ENCODE data around the gene IL1A. TPM values are rescaled to one million over a fixed set of nuclear protein-coding genes. Genes with fewer than 3 reads are reported as not detected.

Gene IL1A
- total RNA-seq, 1 donor from 2014 or later: not detected

DNA sequence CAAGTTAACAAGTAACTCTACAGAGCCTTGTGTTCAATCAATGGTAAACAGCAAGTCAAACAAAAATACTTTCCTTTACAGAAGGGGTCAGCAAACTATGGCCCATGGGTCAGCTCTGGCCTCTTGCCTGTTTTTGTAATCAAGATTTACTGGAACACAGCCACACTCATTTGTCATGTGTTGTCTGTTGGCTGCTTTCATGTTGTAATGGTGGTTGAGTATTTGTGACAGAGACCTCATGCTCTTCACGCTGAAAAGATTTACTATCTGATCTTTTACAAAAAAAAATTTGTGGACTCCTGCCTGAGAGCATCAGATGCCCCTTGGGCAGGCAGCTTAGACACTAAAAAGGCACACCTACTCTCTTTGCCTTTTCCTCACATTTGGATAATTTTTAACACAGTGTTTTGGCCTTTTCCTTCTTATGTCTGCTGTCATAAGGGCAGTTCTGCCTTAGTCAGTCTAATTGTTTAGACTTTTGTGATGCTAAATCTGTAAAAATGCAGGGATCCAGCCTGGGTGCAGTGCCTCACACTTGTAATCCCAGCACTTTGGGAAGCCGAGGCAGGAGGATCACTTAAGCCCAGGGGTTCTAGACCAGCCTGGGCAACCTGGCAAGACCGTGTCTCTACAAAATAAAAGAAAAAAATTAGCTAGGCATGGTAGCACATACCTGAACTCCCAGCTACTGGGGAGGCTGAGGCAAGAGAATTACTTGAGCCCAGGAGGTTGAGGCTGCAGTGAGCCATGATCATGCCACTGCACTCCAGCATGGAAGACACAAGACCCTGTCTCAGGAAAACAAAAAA is 34.0 kb upstream of the IL1A start:
- ATAC-seq (peak; percentile 81), DNase-seq (ENCODE audit: low spot score) (peak; percentile 84)

DNA sequence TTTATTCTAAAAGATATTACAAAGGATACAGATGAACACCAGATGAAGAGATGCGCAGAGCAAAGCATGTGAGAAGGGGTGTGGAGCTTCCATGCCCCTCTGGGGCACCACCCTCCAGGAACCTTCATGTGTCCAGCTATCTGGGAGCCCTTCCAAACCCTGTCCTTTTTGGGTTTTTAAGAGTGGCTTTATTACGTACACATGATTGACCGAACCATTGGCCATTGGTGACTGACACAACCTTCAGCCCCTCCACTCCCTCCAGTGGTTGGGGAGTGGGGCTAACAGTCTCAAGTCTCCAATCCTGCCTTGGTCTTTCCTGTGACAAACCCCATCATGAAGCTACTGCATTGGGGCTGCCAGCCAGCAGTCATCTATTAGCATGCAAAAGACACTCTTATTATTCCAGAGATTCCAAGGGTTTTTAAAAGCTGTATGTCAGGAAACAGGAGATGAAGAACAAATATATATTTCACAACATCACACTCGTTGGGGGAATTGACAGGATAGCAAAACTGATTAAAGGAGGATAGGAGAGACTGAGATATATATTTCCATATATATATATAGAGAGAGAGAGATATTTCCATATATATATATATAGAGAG is 32.9 kb upstream of the IL1A start:
- DNase-seq (ENCODE audit: low spot score) (no peak), ATAC-seq (no peak)

GRCh38 chr2:112814278-112814677 is 30.0 kb upstream of the IL1A start:
- ATAC-seq: no peak
- DNase-seq (ENCODE audit: low spot score): no peak

DNA sequence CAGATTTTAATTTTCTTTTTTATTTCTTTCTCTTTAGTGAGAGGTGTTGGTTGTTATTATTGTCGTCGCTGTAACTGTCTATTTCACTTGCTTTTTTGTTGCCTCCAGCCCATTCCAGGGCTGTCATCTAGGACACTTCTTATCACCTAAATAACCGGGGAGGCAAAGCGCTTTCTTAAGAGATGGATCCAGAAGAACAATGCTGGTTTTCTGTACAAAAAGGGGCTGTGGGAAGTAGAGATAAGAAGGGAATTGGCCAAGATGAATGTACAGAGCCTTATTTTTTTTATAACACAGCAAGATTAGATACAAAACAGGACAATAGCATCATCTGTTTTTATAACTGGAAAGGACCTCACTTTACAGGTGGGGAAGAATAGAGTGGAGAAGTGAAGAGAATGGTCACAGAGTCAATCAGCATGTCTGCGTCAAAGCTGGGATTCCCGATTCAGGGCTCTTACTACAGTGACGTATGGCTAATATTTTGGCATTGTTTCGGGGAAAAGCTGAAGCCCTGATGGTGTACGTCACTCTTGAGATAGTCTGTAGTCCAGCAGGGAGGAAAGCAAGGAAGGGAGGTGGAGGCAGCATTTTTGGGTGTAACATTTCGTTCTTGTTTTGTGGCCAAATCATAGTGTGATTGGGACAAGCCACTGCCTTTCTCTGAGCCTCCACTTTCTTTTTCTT is 29.1 kb upstream of the IL1A start:
- DNase-seq (ENCODE audit: low spot score) (no peak), ATAC-seq (no peak)

DNA sequence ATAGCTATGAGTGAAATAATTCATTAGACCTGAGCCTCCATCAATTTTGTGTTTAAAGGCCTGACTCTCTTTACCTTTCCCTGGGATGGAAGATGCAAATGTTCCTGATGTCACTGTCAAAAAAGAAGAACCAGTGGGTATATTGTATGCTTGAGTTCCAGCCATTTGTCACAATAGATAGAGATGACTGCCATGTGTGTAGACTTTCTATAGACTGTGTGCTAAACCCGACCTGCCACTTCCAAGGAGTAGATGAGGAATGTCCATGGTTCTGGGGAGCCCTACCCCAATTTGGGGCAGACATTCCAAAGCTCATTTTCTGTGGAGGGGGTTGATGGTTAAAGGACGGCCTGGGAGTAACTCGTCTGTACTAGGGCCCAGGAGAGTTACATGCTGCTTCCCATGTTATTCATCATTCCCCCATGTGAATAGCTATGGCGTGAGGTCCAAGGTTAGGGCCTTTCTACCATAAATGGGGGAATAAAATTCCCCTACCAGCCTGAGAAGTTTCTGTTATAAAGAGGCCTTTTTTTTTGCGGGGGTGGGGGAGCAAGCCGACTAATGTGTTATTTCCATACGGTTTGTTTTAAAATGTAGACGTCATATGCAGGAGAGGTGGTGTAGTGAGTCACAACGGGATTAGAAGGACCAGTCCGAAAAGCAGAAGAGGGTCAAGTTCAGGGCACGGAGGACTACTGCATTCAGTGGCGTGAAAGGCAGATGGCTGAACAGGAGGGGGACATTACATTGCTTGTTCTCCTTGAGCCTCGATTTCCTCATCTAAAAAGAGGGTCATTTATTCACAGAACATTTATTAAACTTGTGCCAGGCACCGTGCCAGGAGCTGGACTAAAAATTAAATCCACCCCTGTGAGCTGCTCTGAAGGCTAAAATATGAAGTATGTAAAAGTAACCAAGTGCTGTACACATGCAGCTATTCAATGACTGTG is 28.3 kb upstream of the IL1A start:
- DNase-seq (ENCODE audit: low spot score) (no peak), ATAC-seq (no peak)

- ATAC-seq: peak; percentile 69
- no peak for DNase-seq (ENCODE audit: low spot score)
These were observed 27.6 kb upstream of the IL1A start for GRCh38 chr2:112811841-112812306.

DNA sequence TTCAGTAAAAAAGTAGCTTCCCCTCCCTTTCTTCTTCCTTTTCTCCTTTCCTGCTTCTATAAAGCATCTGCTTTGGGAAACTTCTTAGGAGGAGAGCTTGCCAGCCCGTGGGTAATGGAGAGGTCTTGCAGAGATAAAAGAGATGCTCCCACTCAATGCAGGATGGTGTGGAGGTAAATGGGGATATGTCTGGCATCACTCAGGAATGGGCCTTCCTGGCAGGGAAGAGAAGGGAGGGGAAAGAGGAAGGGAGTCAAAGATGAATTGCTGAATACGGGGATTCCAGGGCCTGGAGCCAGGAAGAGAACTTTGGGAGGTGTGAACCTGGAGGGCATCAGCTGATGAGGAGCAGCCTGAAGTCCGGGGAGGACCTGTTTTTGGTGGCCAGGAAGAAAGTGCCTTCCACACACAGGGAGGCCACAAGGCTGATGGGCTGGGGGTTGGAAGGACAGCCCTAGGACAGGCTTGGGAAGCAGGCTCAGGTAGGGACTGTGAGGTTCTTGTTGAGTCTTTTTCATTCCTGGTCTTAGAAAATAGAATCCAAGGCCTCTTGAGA is 27.1 kb upstream of the IL1A start:
- DNase-seq (ENCODE audit: low spot score) (no peak), ATAC-seq (no peak)

GRCh38 chr2:112809112-112809511 is 24.8 kb upstream of the IL1A start:
- peak; percentile 70 for ATAC-seq
- no peak for DNase-seq (ENCODE audit: low spot score)

- DNase-seq (ENCODE audit: low spot score) (no peak), ATAC-seq (no peak)
These were observed 23.0 kb upstream of the IL1A start for GRCh38 chr2:112807233-112807807.

DNA sequence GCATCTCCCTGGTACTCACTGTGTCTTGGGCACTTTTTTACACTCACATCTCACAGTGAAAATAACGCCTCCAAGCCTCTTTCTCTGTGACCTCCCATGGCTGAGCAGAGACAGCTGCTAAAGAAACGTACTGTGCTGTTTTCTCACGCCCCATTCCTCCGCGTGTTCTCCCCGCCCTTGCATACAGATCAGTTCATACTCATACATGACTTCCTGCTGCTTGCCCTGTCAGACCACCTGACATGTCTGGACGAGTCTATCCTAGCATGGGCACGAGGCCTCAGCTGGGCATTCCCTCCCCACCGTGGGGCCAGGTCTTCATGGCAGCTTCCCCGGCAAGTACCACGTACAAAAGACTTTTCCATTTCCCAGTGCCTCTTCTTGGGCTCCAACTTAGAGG is 21.2 kb upstream of the IL1A start:
- ATAC-seq (no peak), DNase-seq (ENCODE audit: low spot score) (no peak)

GRCh38 chr2:112803691-112804521 is 19.6 kb upstream of the IL1A start:
- no peak for ATAC-seq
- no peak for DNase-seq (ENCODE audit: low spot score)

- DNase-seq (ENCODE audit: low spot score) (no peak), ATAC-seq (peak; percentile 92)
These were observed 16.7 kb upstream of the IL1A start for GRCh38 chr2:112800881-112801583.

DNA sequence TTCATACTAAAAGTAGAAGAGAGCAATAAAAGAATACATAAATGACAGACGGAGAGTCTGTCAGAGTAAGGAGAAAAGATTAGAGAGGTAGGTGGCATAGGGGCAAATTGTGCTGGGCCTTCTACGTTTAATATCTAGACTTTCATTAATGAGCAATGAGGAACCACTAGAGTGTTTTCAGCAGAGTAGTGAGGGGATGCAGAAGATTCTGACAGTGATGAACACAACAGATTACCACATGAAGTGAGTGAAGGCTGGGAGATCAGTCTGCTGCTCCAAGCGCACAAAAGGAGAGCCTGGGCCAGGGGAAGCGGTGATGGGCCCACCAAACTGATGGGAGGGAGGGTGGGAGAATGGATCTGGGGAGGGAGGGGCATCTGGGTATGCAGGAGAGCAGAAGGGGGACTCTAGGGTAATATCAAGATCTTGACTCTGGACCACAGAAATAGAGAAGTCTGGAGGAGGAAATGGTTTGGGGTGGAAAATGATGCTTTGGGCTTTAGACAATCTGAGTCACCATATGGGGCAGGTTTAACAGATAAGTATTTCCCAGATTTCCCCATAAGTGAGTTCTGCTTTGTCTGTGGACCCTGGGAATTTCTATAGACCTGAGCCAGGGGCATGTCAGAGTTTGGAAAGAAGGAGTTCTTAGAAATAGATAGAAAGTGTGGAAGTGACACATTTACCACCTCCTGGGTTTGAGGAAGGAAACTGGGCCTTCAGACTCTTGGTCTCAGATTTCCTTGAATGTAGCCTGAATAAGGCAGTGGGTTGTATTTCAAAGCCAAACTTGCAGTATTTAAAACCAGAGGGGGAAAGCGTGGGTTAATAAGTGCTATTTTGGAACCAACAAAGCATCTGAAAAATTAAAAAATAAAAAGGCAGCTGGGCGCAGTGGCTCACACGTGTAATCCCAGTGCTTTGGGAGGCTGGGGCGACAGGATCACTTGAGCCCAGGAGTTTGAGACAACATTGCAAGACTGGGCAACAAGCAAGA is 15.0 kb upstream of the IL1A start:
- peak; percentile 11 for DNase-seq (ENCODE audit: low spot score)
- no peak for ATAC-seq

DNA sequence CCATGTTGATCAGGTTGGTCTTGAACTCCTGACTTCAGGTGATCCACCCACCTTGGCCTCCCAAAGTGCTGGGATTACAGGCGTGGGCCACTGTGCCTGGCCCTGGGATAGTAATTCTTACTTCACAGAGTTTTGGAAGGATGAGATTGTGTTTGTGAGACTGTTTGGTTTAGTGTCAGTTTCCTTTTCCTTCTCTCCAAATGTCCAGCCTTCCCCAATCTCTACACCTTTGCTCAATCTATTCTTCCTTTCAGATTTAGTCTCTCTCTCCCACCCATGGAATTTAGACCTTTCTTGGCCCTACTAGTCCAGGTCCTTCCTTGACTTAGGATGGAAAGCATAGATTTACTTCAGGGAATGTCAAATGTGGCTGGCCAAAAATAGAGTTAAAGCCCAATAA is 12.2 kb upstream of the IL1A start:
- ATAC-seq (no peak), DNase-seq (ENCODE audit: low spot score) (no peak)

GRCh38 chr2:112795774-112796173 is 11.5 kb upstream of the IL1A start:
- ATAC-seq (no peak), DNase-seq (ENCODE audit: low spot score) (no peak)

GRCh38 chr2:112794841-112795240 is 10.5 kb upstream of the IL1A start:
- no peak for DNase-seq (ENCODE audit: low spot score)
- no peak for ATAC-seq

GRCh38 chr2:112794131-112794733 is 9.9 kb upstream of the IL1A start:
- peak; percentile 59 for DNase-seq (ENCODE audit: low spot score)
- ATAC-seq: peak; percentile 73
